Muscle layer of colon (tissue), 2 donors: ENCODE measurements around the gene RNASE4.
"Not testable (repeated sequence)": the region's sequence is repeated elsewhere in the genome, so short reads cannot be mapped to it uniquely, and the experiment has no call there.

Source experiments
- H3K27ac ChIP-seq: one replicate; pipeline ENCODE4 v1.7.0; 2013; ENCODE audit warnings: low read depth, mild to moderate bottlenecking, low read length, moderate library complexity
- H3K27me3 ChIP-seq, 2 donors: one replicate each; pipeline ENCODE4 v1.7.0; 2013; ENCODE audit warnings: low read length in 2 of 2, mild to moderate bottlenecking in 2 of 2; ENCODE audit not compliant: insufficient read depth in 2 of 2, control insufficient read depth in 1 of 2
- H3K36me3 ChIP-seq: one replicate; pipeline ENCODE4 v1.7.0; 2013; ENCODE audit warnings: mild to moderate bottlenecking, low read length; ENCODE audit not compliant: insufficient read depth
- H3K4me1 ChIP-seq: one replicate; pipeline ENCODE4 v1.7.0; 2013; ENCODE audit warnings: mild to moderate bottlenecking, low read length; ENCODE audit not compliant: insufficient read depth
- H3K4me3 ChIP-seq, 2 donors: one replicate each; pipeline ENCODE4 v1.7.0; 2013; ENCODE audit warnings: low read length in 2 of 2, low read depth in 1 of 2, mild to moderate bottlenecking in 1 of 2, moderate library complexity in 1 of 2
- H3K9ac ChIP-seq: one replicate; pipeline ENCODE4 v1.7.0; 2013; ENCODE audit warnings: low read length
- H3K9me3 ChIP-seq: one replicate; pipeline ENCODE4 v1.7.0; 2013; ENCODE audit warnings: mild to moderate bottlenecking, low read length
- donor health status: abdominal sarcoma.
- donor health status: Adenocarcinoma of cecum.

The RNASE4 gene

GRCh38 chr14:20732979-20733635 lies 48.7 kb downstream of the RNASE4 start:
- no peaks in the 10 kb centered on the region for H3K9me3 ChIP-seq
- H3K36me3 ChIP-seq, result no peaks in the 10 kb centered on the region
- no peak overlapping the region for H3K9ac ChIP-seq
- no peak overlapping the region for H3K4me3 ChIP-seq
- peaks cover 5% of the 10 kb centered on the region for H3K4me1 ChIP-seq
- no peak overlapping the region for H3K27ac ChIP-seq
- H3K27me3 ChIP-seq, result no peaks in the 10 kb centered on the region

- no peaks in the 10 kb centered on the region for H3K36me3 ChIP-seq
- no peak overlapping the region for H3K4me3 ChIP-seq
- no peaks in the 10 kb centered on the region for H3K27me3 ChIP-seq
- no peaks in the 10 kb centered on the region for H3K9me3 ChIP-seq
- H3K27ac ChIP-seq, result no peak overlapping the region
- H3K4me1 ChIP-seq, result peaks cover 5% of the 10 kb centered on the region
- no peak overlapping the region for H3K9ac ChIP-seq
Observed at GRCh38 chr14:20733684-20734429, 49.5 kb downstream of the RNASE4 start.

GRCh38 chr14:20734430-20734806 lies 50.1 kb downstream of the RNASE4 start:
- Histone ChIP-seq H3K4me3 (no peak overlapping the region), H3K27ac (no peak overlapping the region), H3K36me3 (no peaks in the 10 kb centered on the region), H3K9me3 (no peaks in the 10 kb centered on the region), H3K4me1 (peaks cover 5% of the 10 kb centered on the region), H3K27me3 (no peaks in the 10 kb centered on the region), H3K9ac (no peak overlapping the region)

GRCh38 chr14:20738292-20738691 lies 53.9 kb downstream of the RNASE4 start:
- not testable (repeated sequence) for H3K4me3 ChIP-seq, H3K4me1 ChIP-seq, H3K27me3 ChIP-seq, H3K9ac ChIP-seq, H3K36me3 ChIP-seq, H3K9me3 ChIP-seq, H3K27ac ChIP-seq

- Histone ChIP-seq H3K27me3 (no peaks in the 10 kb centered on the region), H3K36me3 (no peaks in the 10 kb centered on the region), H3K27ac (no peak overlapping the region), H3K9me3 (no peaks in the 10 kb centered on the region), H3K9ac (no peak overlapping the region), H3K4me3 (no peak overlapping the region), H3K4me1 (no peaks in the 10 kb centered on the region)
Observed at GRCh38 chr14:20742132-20742531, 57.8 kb downstream of the RNASE4 start.

- no peaks in the 10 kb centered on the region for H3K9me3 ChIP-seq
- no peak overlapping the region for H3K27ac ChIP-seq
- H3K36me3 ChIP-seq, result no peaks in the 10 kb centered on the region
- H3K4me1 ChIP-seq, result no peaks in the 10 kb centered on the region
- H3K9ac ChIP-seq, result no peak overlapping the region
- H3K27me3 ChIP-seq, result no peaks in the 10 kb centered on the region
- no peak overlapping the region for H3K4me3 ChIP-seq
Observed at GRCh38 chr14:20743556-20743955, 59.2 kb downstream of the RNASE4 start.

- Histone ChIP-seq H3K9me3 (no peaks in the 10 kb centered on the region), H3K27ac (no peak within 1 kb of the TSS), H3K36me3 (no peaks in the 10 kb centered on the region), H3K9ac (no peak within 1 kb of the TSS), H3K27me3 (no peaks in the 10 kb centered on the region), H3K4me1 (no peaks in the 10 kb centered on the region), H3K4me3 (no peak within 1 kb of the TSS)
Observed at GRCh38 chr14:20745571-20746358, 61.4 kb downstream of the RNASE4 start, which contains the start of gene EDDM3A. Gene EDDM3A, plus strand, starts transcription at chr14:20745887. Its CDS starts 1,694 bp downstream, at chr14:20747581.

- no peak overlapping the region for H3K4me3 ChIP-seq
- no peak overlapping the region for H3K27ac ChIP-seq
- H3K27me3 ChIP-seq, result no peaks in the 10 kb centered on the region
Observed at GRCh38 chr14:20746566-20746965, 62.2 kb downstream of the RNASE4 start.

GRCh38 chr14:20748439-20748838 lies 64.1 kb downstream of the RNASE4 start:
- Histone ChIP-seq H3K27me3 (no peaks in the 10 kb centered on the region), H3K36me3 (no peaks in the 10 kb centered on the region), H3K4me1 (no peaks in the 10 kb centered on the region), H3K9me3 (peaks cover 4% of the 10 kb centered on the region), H3K27ac (no peak overlapping the region), H3K9ac (no peak overlapping the region), H3K4me3 (no peak overlapping the region)

More at GRCh38 chr14:20746566-20746965, 62.2 kb downstream of the RNASE4 start:
- Histone ChIP-seq H3K9me3 (no peaks in the 10 kb centered on the region), H3K36me3 (no peaks in the 10 kb centered on the region), H3K4me1 (no peaks in the 10 kb centered on the region), H3K9ac (no peak overlapping the region)

- Histone ChIP-seq H3K4me1 (no peaks in the 10 kb centered on the region), H3K4me3 (no peak overlapping the region), H3K27me3 (no peaks in the 10 kb centered on the region), H3K9me3 (peaks cover 4% of the 10 kb centered on the region), H3K9ac (no peak overlapping the region), H3K27ac (no peak overlapping the region), H3K36me3 (no peaks in the 10 kb centered on the region)
Observed at GRCh38 chr14:20750194-20750593, 65.8 kb downstream of the RNASE4 start.
